Activated CD4-positive, alpha-beta T cell treated with anti-CD3 and anti-CD28 coated beads for 24 hours (primary cell): ENCODE data around the gene ORM2.

ENCODE experiments used
- DNase-seq, 2 donors: peaks; one replicate each; pipeline ENCODE4 v3.0.0-alpha.2; 2020; ENCODE audit warnings: low read depth in 2 of 2

ORM2 gene

GRCh38 chr9:114348906-114349482 lies 19.3 kb downstream of the ORM2 start:
- peak; percentile 85 for DNase-seq

GRCh38 chr9:114349713-114350480 lies 20.2 kb downstream of the ORM2 start:
- DNase-seq = no peak

- no peak for DNase-seq
Observed at GRCh38 chr9:114350636-114351401, 21.1 kb downstream of the ORM2 start.

GRCh38 chr9:114351932-114352331 lies 22.3 kb downstream of the ORM2 start:
- DNase-seq = no peak

GRCh38 chr9:114355821-114356220 lies 26.2 kb downstream of the ORM2 start:
- no peak for DNase-seq

GRCh38 chr9:114356792-114357191 lies 27.1 kb downstream of the ORM2 start:
- DNase-seq = no peak

- DNase-seq = no peak
Observed at GRCh38 chr9:114357360-114357759, 27.7 kb downstream of the ORM2 start.

- no peak for DNase-seq
Observed at GRCh38 chr9:114357911-114358328, 28.3 kb downstream of the ORM2 start.

- DNase-seq = no peak
Observed at GRCh38 chr9:114359801-114360200, 30.1 kb downstream of the ORM2 start.

- no peak for DNase-seq
Observed at GRCh38 chr9:114361542-114361941, 31.9 kb downstream of the ORM2 start.

GRCh38 chr9:114362394-114362793 lies 32.7 kb downstream of the ORM2 start:
- DNase-seq = no peak

GRCh38 chr9:114363424-114363823 lies 33.8 kb downstream of the ORM2 start:
- no peak for DNase-seq

GRCh38 chr9:114364134-114365041 lies 34.7 kb downstream of the ORM2 start:
- no peak for DNase-seq

GRCh38 chr9:114365194-114365593 lies 35.5 kb downstream of the ORM2 start:
- DNase-seq = no peak

- no peak for DNase-seq
Observed at GRCh38 chr9:114366334-114367128, 36.9 kb downstream of the ORM2 start.

- no peak for DNase-seq
Observed at GRCh38 chr9:114367366-114367765, 37.7 kb downstream of the ORM2 start.

GRCh38 chr9:114367772-114368569 lies 38.3 kb downstream of the ORM2 start:
- DNase-seq = no peak

- DNase-seq = no peak
Observed at GRCh38 chr9:114369216-114370130, 39.8 kb downstream of the ORM2 start.
